GM18951 (cell line): ENCODE data around the gene LGI4.
"Not testable (repeated sequence)": the region's sequence is repeated elsewhere in the genome, so short reads cannot be mapped to it uniquely, and the experiment has no call there.

Source experiments
- POLR2A ChIP-seq: IDR thresholded peaks from 4 replicates; pipeline ENCODE4 v1.6.1; 2011; ENCODE audit warnings: mild to moderate bottlenecking; ENCODE audit not compliant: insufficient read length, insufficient read depth; ENCODE audit errors: extremely low read depth
- in situ Hi-C: fragments of 300-500 bp; cut with MboI; formaldehyde crosslinking; loops from one replicate; pipeline ENCODE4 v1.12.0; 2022; ENCODE audit warnings: low sequenced_read_pairs, mixed read lengths, inconsistent platforms; ENCODE audit not compliant: unreplicated experiment

The LGI4 gene

GRCh38 chr19:35154525-35155406 is 19.9 kb upstream of the LGI4 start, which contains the start of gene FXYD5:
TSS of gene FXYD5 (plus strand) at chr19:35154735. CDS start at chr19:35155551, 816 bp downstream.
- peak; percentile 61 for TF ChIP-seq POLR2A
- in situ Hi-C loops: no loop called here

- peak; percentile 33 for TF ChIP-seq POLR2A
- in situ Hi-C loops: no loop called here
Observed at GRCh38 chr19:35153701-35154524, 19.1 kb upstream of the LGI4 start.

DNA sequence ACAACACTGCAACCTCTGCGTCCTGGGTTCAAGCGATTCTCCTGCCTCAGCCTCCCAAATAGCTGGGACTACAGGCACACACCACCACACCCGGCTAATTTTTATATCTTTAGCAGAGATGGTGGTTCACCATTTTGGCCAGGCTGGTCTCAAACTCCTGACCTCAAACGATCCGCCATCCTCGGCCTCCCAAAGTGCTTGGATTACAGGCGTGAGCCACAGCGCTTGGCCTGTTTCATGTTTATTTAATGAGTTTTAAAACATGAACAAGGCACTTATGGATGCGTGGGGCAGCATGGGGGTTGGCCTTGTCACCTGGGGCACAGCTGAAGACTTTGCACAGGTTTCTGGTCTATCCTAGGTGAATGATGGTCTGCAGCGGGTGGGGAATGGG is 18.3 kb upstream of the LGI4 start:
- in situ Hi-C loops: not testable (repeated sequence)

DNA sequence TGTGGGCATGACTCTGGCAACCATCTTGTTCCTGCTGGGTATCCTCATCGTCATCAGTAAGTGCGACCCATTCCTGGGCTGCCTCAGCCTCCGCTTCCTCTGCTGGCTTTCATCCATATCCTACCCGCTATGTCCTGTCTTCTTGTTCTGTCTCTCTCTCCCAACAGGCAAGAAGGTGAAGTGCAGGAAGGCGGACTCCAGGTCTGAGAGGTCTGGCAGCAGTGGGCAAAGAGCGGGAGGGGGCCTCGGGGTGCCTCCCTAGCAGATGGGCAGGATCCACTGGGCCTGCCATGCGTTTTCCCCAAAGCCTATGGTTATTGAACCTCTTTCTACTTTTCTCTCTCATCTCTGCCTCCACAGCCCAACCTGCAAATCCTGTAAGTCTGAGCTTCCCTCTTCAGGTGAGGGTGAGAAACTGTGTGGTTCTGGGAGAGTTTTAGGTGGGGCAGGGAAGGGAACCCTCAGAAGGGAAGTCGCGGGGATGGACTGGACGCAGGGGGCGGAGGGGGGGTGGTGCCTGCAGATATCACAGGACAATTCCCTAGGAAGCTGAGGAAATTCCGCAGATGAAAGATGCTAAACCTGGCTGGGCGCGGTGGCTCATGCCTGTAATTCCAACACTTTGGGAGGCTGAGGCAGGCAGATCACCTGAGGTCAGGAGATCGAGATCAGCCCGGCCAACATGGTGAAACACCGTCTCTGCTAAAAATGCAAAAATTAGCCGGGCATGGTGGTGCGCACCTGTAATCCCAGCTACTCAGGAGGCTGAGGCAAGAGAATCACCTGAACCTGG is 16.6 kb upstream of the LGI4 start:
- TF ChIP-seq POLR2A: no peak
- in situ Hi-C loops: no loop called here

GRCh38 chr19:35150445-35150844 is 15.6 kb upstream of the LGI4 start:
- in situ Hi-C loops: no loop called here

DNA sequence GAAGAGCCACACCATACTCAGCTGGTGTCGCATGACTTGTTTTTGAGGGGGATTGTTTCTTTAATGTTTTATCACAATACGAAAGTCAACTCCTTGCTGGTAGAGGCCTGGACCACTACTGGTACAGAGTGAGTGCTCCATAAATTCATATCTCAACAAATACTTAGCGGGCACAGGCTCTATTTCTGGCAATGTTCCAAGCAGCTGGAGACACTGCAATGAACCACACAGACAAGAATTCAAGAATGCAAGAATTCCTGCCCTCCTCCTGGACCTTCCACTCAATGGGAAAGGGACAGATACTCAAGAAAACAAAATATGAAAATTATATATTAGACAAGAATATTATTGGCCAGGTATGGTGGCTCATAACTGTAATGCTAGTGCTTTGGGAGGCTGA is 14.6 kb upstream of the LGI4 start:
- TF ChIP-seq POLR2A: no peak
- in situ Hi-C loops: no loop called here

More at GRCh38 chr19:35150445-35150844, 15.6 kb upstream of the LGI4 start:
- TF ChIP-seq POLR2A: no peak

DNA sequence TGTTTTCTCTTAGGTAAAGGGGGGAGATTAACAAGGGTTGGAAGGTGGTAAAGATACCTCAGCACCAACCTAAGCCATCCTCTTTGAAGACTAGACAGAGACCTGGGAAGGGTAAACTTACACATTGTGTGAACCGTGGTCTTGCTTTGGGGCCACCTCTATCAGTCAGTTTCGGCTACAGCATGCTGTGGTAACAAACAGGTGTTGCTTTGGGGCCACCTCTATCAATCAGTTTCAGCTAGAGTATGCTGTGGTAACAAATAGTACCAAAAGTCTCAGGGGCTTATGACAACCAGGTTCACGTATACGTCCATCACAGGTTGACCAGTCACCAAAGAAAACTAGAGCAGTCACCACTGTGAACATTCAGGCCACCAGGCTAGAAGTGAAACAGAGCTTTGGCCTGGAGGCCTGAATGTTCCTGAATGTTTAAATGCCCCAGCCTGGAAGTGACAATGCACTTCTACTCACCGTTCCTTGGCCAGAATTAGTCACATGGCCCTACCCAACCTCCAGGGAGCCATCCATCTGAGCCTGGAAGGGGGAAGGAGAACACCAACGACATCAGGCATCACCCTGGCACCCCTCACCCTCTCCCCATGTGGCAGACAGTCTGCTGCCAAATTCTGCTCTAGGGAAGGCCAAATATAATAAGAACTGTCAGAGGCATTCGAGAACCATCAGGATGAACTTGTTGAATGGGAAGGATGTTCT is 12.0 kb upstream of the LGI4 start:
- in situ Hi-C loops: no loop called here
- TF ChIP-seq POLR2A: no peak

- in situ Hi-C loops: no loop called here
- no peak for TF ChIP-seq POLR2A
Observed at GRCh38 chr19:35144600-35145436, 10.0 kb upstream of the LGI4 start.

DNA sequence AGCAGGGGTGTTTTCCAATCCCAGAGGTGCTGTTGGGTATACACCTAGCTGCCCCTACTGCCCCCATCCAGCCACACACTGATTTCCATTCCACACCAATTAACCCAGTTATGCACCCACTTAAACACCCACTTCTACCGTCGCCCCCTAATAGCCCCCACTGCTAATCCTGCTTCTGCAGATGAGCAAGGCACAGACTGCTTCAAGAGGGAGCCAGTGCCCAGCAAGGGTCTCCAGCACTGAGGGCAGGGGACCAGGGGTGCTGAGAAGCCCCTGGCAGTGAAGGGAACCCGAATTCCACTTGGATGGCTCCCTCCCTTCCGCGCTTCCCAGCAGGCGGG is 9.4 kb upstream of the LGI4 start:
- in situ Hi-C loops: no loop called here
- TF ChIP-seq POLR2A: no peak

DNA sequence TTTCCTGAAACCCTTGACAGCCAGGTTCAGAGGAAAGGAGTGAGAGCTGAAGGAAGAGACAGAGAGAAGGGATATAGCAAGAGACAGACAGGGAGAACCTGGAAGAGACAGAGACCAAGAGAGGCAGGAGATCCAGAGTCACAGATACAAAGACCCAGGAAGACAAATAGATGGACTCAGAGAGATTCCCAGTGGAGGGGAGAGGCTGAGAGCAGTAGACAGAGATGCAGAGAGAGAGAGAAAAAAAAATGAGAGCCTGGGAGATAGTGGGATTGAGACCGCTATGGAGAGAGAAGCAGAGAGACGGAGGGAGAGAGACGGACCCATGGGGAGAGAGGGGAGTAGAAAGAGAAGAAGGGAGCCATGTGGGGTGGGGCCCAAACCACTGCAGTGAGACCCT is 9.0 kb upstream of the LGI4 start:
- TF ChIP-seq POLR2A: no peak
- in situ Hi-C loops: no loop called here

- in situ Hi-C loops: no loop called here
Observed at GRCh38 chr19:35143231-35143715, 8.4 kb upstream of the LGI4 start, which contains the start of gene FXYD7. TSS of gene FXYD7 (plus strand) at chr19:35143255. CDS start at chr19:35143334, 79 bp downstream.

More at GRCh38 chr19:35143231-35143715, 8.4 kb upstream of the LGI4 start, which contains the start of gene FXYD7:
- no peak for TF ChIP-seq POLR2A
